Measurements from ENCODE around the gene BSN.

DNA sequence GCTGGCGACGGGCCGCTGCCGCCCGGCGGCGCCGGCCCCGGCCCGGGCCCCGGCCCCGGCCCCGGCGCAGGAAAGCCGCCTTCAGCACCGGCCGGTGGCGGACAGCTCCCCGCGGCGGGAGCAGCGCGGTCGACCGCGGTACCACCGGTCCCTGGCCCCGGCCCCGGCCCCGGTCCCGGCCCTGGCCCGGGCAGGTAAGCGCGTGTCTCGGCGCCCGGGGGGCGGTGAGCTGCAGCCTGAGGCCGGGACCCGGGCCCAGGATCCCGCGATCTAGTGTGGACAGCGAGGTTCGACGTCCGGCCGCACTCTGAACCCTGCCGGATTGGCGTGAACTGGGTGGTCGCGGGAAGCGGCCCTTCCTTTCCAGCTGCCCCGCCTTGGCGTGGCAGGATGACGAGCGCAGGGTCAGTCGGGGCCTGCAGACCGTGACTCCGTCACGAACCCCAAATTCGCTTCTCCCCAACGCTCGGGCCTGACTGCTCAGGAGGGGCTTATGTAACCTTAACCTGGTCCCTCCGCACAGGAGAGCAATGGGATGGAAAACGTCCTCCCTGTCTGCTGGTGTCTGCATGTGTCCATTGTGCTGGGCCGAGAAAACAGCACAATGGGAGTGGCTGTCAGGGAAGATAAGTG is 472 bp downstream of the BSN start:
- TF ChIP-seq POLR2A (IDR thresholded peaks at IDR 0.05; ENCODE audit: low read depth, low read length) (no peak), EZH2 (IDR thresholded peaks at IDR 0.05; ENCODE audit: borderline replicate concordance, low read depth, low read length, severe bottlenecking) (no peak)
- TF ChIP-seq, protein P1, sequence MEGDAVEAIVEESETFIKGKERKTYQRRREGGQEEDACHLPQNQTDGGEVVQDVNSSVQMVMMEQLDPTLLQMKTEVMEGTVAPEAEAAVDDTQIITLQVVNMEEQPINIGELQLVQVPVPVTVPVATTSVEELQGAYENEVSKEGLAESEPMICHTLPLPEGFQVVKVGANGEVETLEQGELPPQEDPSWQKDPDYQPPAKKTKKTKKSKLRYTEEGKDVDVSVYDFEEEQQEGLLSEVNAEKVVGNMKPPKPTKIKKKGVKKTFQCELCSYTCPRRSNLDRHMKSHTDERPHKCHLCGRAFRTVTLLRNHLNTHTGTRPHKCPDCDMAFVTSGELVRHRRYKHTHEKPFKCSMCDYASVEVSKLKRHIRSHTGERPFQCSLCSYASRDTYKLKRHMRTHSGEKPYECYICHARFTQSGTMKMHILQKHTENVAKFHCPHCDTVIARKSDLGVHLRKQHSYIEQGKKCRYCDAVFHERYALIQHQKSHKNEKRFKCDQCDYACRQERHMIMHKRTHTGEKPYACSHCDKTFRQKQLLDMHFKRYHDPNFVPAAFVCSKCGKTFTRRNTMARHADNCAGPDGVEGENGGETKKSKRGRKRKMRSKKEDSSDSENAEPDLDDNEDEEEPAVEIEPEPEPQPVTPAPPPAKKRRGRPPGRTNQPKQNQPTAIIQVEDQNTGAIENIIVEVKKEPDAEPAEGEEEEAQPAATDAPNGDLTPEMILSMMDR (IDR thresholded peaks at IDR 0.05; ENCODE audit: extremely low read depth in 1 of 2, insufficient read depth in 1 of 2, low read depth in 1 of 2, low read length in 2 of 2) = no peak

All from endothelial cell of umbilical vein (primary cell).